Anterior cingulate cortex (tissue), 58 donors: Measurements from ENCODE around the gene CLDN9.
A peak's percentile ranks its signal among the peaks of the same experiment; 100 is the strongest.
"Not testable (repeated sequence)": the region's sequence is repeated elsewhere in the genome, so short reads cannot be mapped to it uniquely, and the experiment has no call there.

Experiments used
- DNase-seq, 58 donors: peaks; one replicate each; lab custom pipeline; 2025; lab: John Stamatoyannopoulos, UW

Gene CLDN9

DNA sequence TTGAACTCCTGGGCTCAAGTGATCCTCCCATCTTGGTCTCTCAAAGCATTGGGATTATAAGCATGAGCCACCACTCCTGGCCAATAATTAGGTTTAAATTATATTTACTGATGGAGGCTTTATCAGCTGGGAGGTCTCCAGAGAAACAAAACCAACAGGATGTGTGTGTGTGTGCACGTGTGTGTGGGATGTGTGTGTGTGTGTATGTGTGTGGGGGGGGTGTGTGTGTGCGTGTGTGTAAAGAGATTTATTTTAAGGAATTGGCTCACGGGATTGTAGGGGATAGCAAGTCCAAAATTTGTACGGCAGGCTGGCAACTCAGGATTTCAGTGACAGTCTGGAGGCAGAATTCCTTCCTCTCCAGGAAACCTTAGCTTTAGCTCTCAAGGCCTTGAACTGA is 38.3 kb downstream of the CLDN9 start:
- no peak for DNase-seq

DNA sequence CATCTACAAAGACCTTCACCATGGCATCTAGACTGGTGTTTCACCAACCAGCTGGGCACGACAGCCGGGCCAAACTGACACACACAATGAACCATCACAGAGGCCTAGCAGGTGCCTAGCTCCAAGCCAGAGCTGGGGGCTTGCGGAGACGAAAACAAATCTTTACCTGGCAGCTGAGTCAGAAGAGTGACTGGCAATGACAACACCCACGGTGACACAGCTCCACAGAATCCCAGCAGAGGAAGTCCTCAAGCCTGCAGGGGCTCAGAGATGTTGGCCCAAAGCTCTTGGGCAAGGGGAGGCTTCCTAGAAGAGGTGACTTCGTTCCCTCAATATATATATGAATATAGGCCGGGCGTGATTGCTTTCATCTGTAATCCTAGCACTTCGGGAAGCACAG is 38.8 kb downstream of the CLDN9 start:
- no peak for DNase-seq

DNA sequence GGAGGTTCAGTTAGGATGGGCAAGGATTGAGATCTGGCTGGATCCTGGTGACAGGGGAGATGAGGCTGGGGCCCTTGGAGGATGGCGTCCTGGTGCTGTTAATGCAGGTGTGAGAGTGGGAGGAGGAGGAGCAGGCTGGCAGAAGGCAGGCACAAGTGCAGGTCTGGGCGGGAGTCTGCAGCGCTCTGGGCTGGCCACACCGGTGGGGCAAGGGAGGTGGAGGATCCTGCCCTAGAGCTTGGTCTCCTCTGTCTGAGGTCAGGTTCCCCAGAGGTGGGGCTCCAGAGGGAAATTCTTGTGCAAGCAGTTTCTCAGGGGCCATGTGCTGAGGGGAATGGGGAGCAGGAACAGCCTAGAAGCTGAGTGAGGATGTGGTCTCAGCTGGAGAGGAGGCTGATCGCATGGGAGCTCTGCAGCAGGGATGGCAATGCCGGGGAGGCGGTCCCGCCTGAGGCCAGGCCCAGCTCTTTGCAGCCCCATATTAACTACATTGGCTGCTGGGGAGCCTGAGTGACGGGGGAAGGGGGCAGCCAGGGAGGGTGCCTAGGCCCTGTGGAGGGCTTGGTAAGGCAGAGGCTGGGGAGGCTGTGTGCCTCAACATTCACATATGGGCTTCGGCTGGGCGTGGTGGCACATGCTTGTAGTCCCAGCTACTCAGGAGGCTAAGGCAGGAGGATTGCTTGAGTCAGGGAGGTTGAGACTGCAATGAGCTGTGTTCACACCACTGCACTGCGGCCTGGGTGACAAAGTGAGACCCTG is 40.0 kb downstream of the CLDN9 start:
- not testable (repeated sequence) for DNase-seq

DNA sequence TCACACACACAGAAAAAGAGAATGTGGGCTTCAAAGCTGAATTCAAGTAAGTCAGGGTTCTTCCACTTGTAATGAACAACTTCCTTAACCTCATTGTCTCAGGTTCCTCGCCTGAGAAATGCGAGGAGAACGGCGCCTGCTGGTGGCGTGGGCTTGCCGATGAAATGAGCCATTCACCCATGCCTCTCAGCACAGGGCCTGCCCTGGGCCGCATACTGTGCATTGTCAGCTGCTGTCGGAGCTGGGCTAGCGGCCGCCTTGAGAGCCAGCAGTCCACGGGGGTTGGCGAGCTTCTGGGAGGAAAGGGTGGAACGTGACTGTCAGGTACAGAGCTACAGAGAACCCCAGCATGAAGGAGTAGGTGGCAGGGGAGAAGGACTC is 40.6 kb downstream of the CLDN9 start:
- DNase-seq: not testable (repeated sequence)

DNA sequence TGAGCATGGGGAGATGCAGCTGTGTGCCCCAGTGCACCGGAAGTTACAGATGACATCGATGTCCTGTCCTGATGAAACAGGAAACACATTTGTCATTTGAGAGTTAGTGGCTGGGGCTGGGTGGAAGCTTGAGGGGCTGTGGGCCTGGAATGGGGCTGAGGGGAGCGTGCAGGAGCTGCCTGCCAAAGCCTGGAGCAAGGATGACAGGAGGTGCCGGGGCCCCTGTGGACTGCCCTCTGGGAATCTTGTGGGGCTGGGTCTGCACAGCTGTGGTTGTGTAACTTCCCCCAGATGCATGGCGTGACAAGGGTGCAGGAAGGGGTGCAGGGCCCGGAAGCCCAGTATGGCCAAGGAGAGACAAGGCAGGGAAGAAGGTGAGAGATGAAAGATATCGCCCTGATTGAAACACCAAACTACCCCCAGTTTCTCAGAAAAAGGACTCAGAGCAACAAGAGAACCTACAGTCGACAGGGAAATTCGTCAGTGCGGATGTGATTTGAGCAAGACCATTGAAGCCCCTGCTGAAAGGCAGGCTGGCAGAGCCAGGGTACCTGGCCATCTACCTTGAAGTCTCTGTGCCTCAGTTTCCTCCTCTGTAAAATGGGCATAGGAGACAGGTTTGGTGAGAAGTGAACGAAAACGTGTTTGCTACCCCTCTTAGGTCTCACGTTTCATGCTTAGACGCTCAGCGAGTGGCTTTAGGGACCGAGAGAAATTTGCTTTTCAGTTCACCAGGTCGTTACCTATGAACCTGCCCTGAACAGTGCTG is 42.4 kb downstream of the CLDN9 start:
- no peak for DNase-seq

DNA sequence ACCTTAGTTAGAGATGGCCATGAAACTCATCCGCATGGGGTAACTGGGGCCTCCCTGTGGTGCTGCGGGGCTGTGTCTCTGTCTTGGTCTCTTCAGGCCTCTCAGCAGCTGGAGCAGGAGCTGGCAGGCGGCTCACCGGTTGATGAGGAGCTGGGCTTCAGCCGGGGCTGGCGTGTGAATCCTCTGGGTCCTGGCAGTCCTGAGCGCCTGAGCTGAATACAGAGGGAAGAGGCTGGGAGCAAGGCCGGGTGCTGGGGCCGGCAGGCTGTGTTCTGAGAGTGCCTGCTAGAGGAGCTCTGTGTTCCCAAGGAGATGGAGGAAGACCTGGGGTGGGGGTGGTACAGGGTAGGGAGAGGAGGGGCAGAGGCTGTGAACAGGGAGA is 43.0 kb downstream of the CLDN9 start:
- DNase-seq: not testable (repeated sequence)

DNA sequence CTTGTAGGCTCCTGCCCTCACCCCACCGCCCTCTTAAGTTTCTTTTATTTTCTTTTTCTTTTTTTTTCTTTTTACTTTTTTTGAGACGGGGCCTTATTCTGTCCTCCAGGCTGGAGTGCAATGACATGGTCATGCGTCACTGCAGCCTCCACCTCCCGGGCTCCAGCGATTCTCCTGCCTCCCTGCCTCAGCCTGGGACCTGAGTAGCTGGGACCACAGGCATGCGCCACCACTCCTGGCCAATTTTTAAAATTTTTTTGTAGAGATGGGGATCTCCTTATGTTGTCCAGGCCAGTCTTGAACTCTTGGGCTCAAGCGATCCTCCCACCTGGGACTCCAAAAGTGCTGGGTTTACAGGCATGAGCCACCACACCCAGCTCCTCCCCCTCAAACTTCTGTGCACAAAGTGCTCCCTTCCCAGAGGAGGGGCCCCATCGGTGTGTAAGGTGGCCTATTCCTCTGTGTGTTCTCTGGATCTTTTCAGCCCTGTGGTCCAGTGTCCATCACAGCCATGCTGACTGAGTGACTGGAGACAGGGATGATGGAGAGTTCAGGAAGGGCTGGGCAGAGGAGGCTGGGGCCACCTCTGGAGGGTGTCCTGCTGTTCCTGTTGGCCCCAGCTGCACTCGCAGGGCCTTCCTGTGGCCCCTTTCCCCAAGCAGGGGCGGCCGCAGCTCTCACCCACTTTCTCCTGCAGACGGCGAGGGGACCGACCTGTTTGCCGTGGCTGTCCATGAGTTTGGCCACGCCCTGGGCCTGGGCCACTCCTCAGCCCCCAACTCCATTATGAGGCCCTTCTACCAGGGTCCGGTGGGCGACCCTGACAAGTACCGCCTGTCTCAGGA is 43.8 kb downstream of the CLDN9 start:
- DNase-seq: no peak

DNA sequence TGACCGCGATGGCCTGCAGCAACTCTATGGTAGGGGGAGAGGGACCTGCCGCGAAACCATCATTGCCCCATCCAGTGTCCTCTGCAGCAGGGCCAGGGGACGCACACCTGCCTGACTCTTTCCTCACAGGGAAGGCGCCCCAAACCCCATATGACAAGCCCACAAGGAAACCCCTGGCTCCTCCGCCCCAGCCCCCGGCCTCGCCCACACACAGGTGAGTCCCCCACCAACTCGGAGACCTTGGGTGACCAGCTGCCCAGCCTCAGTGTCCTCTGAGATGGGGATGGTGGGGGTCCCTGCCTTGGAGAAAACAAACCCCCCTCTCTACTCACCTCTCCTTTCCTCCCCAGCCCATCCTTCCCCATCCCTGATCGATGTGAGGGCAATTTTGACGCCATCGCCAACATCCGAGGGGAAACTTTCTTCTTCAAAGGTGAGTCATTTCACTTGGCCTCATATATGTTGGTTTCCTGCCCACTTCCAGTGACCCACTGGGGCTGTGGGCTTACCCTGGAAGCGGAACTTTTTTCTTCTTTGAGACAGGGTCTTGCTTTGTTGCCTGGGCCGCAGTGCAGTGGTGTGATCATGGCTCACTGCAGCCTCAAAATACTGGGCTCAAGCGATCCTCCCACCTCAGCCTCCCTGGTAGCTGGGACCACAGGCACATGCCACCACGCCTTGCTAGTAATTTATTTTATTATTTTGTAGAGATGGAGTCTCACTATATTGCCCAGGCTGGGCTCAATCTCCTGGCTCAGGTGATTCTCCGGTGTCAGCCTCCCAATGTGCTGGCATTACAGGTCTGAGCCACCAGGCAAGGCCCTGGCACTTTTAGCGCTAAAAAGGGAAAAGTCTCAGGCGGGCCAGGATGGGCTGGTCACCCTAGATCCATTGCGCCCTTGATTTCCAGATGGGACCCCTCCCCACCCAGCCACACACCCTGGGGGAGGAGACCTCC is 44.7 kb downstream of the CLDN9 start:
- DNase-seq: no peak

DNA sequence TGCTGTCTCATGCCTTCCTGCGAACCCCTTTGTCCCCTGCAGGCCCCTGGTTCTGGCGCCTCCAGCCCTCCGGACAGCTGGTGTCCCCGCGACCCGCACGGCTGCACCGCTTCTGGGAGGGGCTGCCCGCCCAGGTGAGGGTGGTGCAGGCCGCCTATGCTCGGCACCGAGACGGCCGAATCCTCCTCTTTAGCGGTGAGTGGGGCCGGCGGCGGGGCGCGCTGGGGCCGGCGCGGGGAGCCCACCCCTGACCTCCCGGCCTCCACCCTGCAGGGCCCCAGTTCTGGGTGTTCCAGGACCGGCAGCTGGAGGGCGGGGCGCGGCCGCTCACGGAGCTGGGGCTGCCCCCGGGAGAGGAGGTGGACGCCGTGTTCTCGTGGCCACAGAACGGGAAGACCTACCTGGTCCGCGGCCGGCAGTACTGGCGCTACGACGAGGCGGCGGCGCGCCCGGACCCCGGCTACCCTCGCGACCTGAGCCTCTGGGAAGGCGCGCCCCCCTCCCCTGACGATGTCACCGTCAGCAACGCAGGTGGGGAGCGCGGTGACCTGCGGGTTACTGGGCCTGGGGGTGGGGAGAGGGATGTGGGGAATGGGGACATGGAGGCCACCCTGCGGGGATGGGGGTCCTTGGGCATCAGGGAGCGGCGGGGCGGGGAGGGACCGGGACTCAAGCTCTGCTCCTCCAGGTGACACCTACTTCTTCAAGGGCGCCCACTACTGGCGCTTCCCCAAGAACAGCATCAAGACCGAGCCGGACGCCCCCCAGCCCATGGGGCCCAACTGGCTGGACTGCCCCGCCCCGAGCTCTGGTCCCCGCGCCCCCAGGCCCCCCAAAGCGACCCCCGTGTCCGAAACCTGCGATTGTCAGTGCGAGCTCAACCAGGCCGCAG is 45.7 kb downstream of the CLDN9 start:
- DNase-seq: peak in 22 of 58 donors; percentile 4 to 52 (median 27)

DNA sequence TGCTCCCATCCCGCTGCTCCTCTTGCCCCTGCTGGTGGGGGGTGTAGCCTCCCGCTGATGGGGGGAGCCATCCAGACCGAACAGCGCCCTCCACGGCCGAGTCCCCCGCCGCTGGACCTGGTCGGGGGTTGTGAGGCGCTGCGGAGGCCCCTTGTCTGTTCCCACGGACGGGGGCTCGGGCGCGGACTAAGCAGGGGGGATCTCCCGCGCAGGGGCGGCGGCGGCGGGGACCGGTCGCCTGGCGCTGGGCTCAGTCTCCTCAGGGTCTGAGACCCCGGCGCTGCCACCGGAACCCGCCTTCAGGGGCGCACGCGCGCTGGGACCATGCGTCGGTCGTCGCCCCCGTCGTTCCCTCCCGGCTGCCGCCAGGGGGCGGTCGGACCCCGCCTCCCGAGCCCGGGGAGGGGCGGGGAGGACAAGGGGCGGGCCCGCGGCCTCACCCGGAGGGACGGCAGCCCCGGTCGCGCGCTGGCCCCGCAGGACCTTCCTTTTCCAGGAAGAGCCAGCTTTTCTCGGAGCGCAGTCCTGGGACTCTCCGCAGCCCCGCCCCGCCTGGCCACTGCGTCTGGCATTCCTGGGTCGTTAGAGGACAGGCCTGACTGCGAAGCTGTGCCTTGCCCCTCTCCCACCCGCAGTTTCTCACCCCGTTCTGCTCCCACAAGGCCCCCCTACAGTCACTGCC is 46.5 kb downstream of the CLDN9 start:
- DNase-seq: peak in 57 of 58 donors; percentile 11 to 85 (median 66)

DNA sequence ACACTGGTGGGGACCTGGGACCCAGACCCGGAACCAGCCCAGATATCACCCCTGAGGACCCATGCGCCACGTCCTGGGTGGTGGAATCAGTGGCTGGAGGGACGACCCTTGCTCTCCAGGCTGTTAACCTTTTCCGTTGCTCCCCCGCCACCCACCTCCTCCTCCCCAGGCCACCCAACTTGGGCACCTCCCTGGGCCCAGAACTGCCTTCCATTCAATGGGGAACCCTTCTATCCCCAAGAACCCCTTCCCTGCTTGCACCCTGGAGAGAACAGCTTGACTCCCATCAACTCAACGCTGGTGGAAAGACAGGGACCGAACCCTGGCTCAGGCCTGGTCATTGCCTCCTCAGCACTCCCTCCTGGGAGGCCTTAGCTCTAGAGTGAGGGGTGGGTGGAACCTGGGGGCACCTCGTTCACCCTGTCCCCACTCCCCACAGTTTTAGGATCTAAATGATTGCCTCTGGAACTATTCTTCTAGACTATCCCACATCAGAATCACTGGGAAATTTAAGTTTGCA is 47.1 kb downstream of the CLDN9 start:
- no peak for DNase-seq

DNA sequence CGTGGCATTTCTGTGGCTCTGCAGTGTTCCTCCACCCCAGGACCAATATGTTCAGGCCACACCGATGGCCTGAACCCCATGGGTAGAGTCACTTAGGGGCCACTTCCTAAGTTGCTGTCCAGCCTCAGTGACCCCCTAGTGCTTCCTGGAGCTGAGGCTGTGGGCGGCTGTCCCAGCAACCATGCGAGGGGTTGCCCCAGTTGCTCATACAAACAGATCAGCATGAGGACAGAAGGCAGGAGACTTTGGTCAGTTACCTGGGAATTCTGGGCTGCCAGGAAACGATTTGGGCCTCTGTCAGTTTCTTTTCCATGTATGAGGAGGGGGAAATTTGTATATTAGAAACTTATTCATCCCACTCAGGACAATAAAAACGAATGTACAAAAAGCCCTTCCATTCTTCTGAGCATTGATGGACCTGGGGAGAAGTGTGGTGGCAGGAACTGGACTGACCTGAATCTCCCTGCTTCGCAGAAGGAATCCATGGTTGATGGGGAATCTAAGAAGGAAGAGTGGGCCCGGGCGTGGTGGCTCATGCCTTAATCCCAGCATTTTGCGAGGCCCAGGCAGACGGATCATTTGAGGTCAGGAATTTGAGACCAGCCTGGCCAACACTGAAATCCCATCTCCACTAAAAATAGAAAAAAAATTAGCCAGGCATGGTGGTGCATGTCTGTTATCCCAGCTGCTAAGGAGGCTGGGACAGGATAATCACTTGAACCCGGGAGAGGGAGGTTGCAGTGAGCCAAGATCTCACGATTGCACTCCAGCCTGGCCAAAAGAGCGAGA is 47.8 kb downstream of the CLDN9 start:
- no peak for DNase-seq

DNA sequence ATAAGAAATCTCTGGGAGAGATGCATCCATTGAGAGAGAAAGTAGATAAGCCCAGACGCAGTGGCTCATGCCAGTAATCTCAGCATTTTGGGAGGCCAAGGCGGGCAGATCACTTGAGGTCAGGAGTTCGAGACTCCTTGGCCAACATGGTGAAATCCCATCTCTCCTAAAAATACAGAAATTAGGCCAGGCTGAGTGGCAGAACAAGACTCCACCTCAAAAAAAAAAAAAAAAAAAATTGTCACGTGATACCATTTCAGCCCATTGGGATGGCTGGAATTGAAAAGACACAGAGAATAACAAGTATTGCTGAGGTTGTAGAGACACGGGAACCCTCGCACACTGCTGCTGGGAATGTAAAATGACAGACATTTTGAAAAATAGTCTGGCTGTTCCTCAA is 49.8 kb downstream of the CLDN9 start:
- no peak for DNase-seq

DNA sequence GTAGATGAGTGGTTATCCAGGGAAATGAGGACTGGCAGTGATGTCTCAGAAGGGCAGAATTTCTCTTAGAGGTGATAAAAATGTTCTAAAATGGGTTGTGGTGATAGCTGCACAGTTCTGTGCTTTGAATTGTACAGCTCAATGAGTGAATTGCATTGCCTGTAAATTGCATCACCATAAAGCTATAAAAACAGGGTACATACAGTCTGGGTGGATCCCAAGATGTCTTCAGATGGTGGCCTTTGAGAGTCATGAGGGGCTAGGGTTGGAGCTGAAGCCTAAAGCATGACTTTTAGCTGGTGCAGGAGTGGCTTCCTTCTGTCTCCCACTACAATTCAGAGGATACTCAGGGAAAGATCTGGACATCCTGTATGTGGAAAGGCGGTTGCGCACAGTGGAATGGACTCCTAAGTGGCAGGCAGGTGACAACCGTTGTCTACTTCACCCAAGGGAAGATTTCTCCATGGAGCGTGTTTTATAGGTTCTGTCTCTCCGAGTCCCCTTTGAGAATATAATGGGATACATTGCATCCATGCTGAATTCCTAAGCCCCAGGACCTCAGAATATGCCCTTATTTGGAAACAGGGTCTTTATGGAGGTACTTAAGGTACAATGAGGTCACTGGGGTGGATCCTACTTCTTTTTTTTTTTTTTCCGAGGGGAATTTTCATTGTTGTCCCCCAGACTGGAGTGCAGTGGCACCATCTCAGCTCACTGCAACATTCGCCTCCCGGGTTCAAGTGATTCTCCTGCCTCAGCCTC is 51.1 kb downstream of the CLDN9 start:
- no peak for DNase-seq
